ENCODE data around the gene PRKAA1.
A peak's percentile ranks its signal among the peaks of the same experiment; 100 is the strongest.
"Not testable (repeated sequence)": the region's sequence is repeated elsewhere in the genome, so short reads cannot be mapped to it uniquely, and the experiment has no call there.

Gene PRKAA1

DNA sequence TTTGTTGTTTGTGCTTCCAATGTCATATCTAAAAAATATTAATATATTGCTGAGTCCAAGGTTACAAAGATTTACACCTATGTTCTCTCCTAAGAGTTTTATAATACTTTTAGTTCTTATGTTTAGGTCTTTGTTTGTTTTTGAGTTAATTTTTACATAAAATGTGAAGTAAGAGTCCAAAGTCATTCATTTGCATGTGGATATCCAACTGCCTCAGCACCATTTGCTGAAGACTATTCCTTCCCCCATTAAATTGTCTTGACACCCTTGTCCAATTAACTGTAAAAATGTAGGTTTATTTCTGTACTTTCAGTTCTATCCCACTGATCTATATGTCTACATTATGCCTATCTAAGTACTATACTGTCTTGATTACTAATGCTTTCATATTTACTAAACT, 78.1 kb downstream of the PRKAA1 start:
- no peak for DNase-seq

DNA sequence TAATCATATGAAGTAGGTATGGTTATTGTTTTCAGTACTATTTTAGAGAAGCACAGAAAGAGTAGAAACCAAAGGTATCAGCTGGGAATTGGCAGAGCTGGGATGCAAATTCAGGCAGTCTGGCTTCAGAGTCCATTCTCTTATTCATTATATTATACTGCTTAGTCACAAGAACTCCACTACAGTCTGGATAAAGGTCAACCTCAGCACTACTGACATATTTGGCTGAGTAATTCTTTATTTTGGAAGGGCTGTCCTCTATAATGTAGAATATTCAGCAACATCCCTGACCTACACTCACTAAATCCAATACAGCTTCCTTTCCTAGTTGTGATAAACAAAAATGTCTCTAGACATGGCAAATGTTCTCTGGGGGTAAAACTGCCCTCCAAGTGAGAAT, 80.9 kb downstream of the PRKAA1 start:
- no peak for DNase-seq

DNA sequence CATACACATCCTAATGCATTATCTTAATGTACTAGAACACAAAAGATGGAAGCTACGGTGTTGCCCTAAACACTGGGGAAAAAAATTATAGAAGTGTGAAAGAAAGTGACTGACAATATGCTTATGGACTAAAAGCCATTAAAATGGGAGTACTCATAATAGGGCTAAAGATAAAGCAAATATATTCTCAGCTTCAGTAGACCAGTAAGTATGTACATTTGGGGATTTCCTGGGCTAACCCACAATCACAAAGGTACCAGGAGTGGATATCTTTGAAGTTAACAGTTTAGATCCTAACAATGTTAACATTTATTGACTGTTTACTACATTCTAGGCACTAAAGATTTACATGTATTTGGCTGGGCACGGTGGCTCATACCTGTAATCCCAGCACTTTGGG, 81.6 kb downstream of the PRKAA1 start:
- DNase-seq: no peak

DNA sequence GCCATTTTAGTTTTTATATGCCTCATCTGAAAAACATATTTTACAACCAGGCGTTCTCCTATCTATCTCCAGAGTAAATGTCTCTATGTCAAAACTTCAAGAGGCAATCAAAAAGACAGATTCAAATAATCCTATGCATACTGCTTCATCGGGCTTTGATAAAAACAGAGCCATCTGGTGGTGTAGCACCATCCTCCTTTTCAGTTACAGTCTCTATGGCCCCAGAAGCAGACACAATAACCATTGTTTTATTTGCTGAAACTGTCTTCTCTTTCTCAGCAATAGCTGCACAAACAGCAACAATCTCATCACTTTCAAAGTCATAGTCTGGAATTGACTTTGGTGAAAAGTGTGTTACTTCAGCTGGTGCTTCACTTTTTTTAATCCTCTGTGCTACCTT, 82.2 kb downstream of the PRKAA1 start:
- peak; percentile 16 for DNase-seq

DNA sequence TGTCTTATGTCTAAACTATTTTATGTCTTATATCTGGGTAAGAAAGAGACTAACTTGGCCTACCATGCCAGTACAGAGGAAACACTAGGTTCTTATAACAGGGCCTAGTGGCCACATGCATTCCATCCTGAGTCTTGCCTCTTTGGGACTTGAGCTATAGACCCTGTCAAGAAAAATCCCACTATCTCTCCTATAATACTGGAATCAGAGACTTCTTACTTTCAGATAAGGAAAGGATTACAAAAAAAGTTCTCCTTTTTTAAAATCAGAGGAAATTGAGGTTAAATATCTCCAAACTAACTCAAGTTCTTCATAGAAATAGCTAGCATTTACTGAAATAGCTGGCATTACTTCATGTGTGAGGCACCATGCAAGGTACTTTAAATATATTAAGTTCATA, 84.2 kb downstream of the PRKAA1 start:
- DNase-seq: no peak

DNA sequence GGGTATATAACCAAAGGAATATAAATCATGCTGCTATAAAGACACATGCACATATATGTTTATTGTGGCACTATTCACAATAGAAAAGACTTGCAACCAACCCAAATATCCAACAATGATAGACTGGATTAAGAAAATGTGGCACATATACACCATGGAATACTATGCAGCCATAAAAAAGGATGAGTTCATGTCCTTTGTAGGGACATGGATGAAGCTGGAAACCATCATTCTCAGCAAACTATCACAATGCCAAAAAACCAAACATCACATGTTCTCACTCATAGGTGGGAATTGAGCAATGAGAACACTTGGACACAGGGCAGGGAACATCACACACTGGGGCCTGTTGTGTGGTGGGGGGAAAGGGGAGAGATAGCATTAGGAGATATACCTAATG, 87.6 kb downstream of the PRKAA1 start:
- not testable (repeated sequence) for DNase-seq
